Measurements from ENCODE around the gene KLHDC10. TPM values are rescaled to one million over a fixed set of nuclear protein-coding genes. Genes with fewer than 3 reads are reported as not detected.
A peak's percentile ranks its signal among the peaks of the same experiment; 100 is the strongest.

KLHDC10 gene
- total and polyA plus RNA-seq, 2 donors (not counting 3 experiments of a cell fraction or from before 2014, with no cell fraction given) = 14.9 to 31.3 TPM

DNA sequence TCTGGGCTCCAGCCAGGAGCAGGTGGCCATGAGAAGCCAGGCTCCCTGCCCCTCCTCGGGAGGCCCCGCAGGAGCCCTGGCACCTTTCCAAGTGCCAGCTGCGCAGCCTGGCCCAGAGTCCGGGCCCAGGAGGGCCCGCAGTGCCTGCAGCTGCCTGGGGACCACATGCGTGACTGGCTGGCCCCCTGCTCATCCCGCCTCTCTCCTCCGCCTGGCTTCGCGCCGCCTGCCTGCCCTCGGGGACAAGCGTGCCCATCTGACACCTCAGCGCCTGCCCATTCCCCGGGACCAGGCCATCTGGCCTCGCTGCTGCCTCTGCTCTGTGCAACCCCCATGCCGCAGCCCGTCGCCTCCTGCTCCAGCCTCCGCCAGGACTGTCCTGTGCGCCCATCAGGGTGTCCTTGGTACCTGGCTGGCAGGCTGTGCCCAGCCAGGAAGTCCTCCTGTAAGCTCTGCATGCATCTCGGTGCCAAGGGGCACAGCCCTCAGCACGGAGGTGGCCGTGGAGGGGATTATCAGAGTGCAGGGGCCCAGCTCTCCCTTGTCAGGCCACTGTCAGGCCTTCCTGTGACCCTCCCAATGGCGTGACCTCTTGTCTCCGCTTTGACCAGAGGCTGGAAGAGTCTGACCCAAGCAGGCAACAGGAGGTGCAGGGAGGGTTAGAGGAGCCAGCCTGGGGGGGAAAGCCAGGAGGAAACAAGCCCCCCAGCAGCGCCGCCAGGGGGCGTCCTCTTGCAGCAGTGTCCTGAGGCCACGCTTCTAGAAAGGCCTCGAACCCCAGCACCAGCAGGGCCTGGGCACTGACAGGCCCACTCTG, 84.4 kb downstream of the KLHDC10 start:
- BruUV-seq (replicated peaks) = no TSS peak
- Histone ChIP-seq H4K20me1 (replicated peaks; ENCODE audit: control insufficient read depth, extremely low read depth, insufficient read depth, low read length) (no peaks in the 10 kb centered on the region), H3K36me3 (ENCODE audit: control insufficient read depth in 2 of 2, extremely low read depth in 1 of 2, insufficient read depth in 2 of 2, low read length in 2 of 2) (no peaks in the 10 kb centered on the region), H3K4me3 (replicated peaks in 1 of 3; ENCODE audit: insufficient read depth in 1 of 3, low read depth in 1 of 3, low read length in 3 of 3) (no peak overlapping the region), H3K27me3 (ENCODE audit: control insufficient read depth in 2 of 2, insufficient read depth in 2 of 2, low read length in 2 of 2) (no peaks in the 10 kb centered on the region), H3K9me1 (replicated peaks; ENCODE audit: control insufficient read depth, extremely low read depth, insufficient read depth, low read length) (no peaks in the 10 kb centered on the region), H2AFZ (ENCODE audit: low read depth, low read length) (no peak overlapping the region), H3K9me3 (replicated peaks; ENCODE audit: control insufficient read depth, insufficient read depth, low read length) (no peaks in the 10 kb centered on the region), H3K9ac (replicated peaks; ENCODE audit: extremely low read depth, insufficient read depth, low read length) (no peak overlapping the region), H3K4me1 (ENCODE audit: control insufficient read depth, extremely low read depth, insufficient read depth, low read length) (no peaks in the 10 kb centered on the region), H3K4me2 (ENCODE audit: insufficient read depth, low read length) (no peak overlapping the region), H3K27ac (ENCODE audit: insufficient read depth, low read depth, low read length) (no peak overlapping the region), H3K79me2 (ENCODE audit: control insufficient read depth, insufficient read depth, low read length) (no peaks in the 10 kb centered on the region)
- intact Hi-C loops (cut with micrococcal nuclease) = no loop called here
- dilution Hi-C loops (cut with MboI; ENCODE audit: extremely low pct_ligation_motif_present, low sequenced_read_pairs) = no loop called here
- POLR2A ChIA-PET = no interaction called here
- TF ChIP-seq POLR2AphosphoS5 (IDR thresholded peaks at IDR 0.05; ENCODE audit: insufficient read depth, low read depth, low read length) = no peak
- TF ChIP-seq, protein P1, sequence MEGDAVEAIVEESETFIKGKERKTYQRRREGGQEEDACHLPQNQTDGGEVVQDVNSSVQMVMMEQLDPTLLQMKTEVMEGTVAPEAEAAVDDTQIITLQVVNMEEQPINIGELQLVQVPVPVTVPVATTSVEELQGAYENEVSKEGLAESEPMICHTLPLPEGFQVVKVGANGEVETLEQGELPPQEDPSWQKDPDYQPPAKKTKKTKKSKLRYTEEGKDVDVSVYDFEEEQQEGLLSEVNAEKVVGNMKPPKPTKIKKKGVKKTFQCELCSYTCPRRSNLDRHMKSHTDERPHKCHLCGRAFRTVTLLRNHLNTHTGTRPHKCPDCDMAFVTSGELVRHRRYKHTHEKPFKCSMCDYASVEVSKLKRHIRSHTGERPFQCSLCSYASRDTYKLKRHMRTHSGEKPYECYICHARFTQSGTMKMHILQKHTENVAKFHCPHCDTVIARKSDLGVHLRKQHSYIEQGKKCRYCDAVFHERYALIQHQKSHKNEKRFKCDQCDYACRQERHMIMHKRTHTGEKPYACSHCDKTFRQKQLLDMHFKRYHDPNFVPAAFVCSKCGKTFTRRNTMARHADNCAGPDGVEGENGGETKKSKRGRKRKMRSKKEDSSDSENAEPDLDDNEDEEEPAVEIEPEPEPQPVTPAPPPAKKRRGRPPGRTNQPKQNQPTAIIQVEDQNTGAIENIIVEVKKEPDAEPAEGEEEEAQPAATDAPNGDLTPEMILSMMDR (IDR thresholded peaks at IDR 0.05; ENCODE audit: extremely low read depth in 1 of 2, insufficient read depth in 1 of 2, low read depth in 1 of 2, low read length in 2 of 2) = peak; percentile 25 to 40
- CTCF ChIA-PET = interaction anchor here (1.1 kb wide), 1 partner anchor 567 kb away, joined by 4 read pairs; no protein-coding TSS in a partner anchor
- DNase-seq (ENCODE audit: low read depth, low spot score) = no peak
- FAIRE-seq = no peak

DNA sequence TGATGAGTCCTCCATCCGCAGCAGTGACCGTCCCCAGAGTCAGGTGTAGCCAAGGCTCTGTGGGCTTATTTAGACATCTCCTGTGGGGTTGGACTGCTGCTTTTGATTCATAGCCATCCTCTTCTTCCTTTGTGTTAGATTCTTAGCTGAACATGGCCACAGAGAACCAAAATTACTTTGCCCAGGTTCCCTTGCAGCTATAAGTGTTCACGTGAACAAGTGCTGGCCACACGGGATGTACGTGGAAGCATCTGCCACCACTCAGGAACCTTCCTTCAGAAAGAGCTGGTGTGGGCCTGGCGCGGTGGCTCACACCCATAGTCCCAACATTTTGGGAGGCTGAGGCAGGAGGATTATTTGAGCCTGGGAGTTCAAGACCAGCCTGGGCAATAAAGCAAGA, 85.8 kb downstream of the KLHDC10 start:
- Histone ChIP-seq H3K4me3 (replicated peaks in 1 of 3; ENCODE audit: insufficient read depth in 1 of 3, low read depth in 1 of 3, low read length in 3 of 3) (no peak overlapping the region), H3K36me3 (ENCODE audit: control insufficient read depth in 2 of 2, extremely low read depth in 1 of 2, insufficient read depth in 2 of 2, low read length in 2 of 2) (no peaks in the 10 kb centered on the region), H3K4me1 (ENCODE audit: control insufficient read depth, extremely low read depth, insufficient read depth, low read length) (no peaks in the 10 kb centered on the region), H3K9me3 (replicated peaks; ENCODE audit: control insufficient read depth, insufficient read depth, low read length) (no peaks in the 10 kb centered on the region), H2AFZ (ENCODE audit: low read depth, low read length) (no peak overlapping the region), H3K79me2 (ENCODE audit: control insufficient read depth, insufficient read depth, low read length) (no peaks in the 10 kb centered on the region), H3K9ac (replicated peaks; ENCODE audit: extremely low read depth, insufficient read depth, low read length) (no peak overlapping the region), H3K27ac (ENCODE audit: insufficient read depth, low read depth, low read length) (no peak overlapping the region), H3K27me3 (ENCODE audit: control insufficient read depth in 2 of 2, insufficient read depth in 2 of 2, low read length in 2 of 2) (no peaks in the 10 kb centered on the region), H3K9me1 (replicated peaks; ENCODE audit: control insufficient read depth, extremely low read depth, insufficient read depth, low read length) (no peaks in the 10 kb centered on the region), H4K20me1 (replicated peaks; ENCODE audit: control insufficient read depth, extremely low read depth, insufficient read depth, low read length) (no peaks in the 10 kb centered on the region), H3K4me2 (ENCODE audit: insufficient read depth, low read length) (no peak overlapping the region)
- ChIA-PET POLR2A (interaction anchor here (0.6 to 0.7 kb wide), 2 partner anchors 49 to 102 kb away, joined by 5 to 6 read pairs; no protein-coding TSS in a partner anchor), CTCF (interaction anchor here (1.1 kb wide), 1 partner anchor 566 kb away, joined by 4 read pairs; no protein-coding TSS in a partner anchor)
- DNase-seq (ENCODE audit: low read depth, low spot score) (no peak), FAIRE-seq (no peak)
- BruUV-seq (replicated peaks) = no TSS peak
- intact Hi-C loops (cut with micrococcal nuclease) (no loop called here), dilution Hi-C loops (cut with MboI; ENCODE audit: extremely low pct_ligation_motif_present, low sequenced_read_pairs) (no loop called here)
- TF ChIP-seq POLR2A (IDR thresholded peaks at IDR 0.05; ENCODE audit: low read depth, low read length) (no peak), JUN (IDR thresholded peaks at IDR 0.05; ENCODE audit: borderline replicate concordance, insufficient read depth, insufficient read length, low read depth) (no peak), FOS (IDR thresholded peaks at IDR 0.05; ENCODE audit: borderline replicate concordance, insufficient read depth, low read length) (no peak), EZH2 (IDR thresholded peaks at IDR 0.05; ENCODE audit: borderline replicate concordance, low read depth, low read length, severe bottlenecking) (no peak), MYC (IDR thresholded peaks at IDR 0.05; ENCODE audit: low read depth, low read length) (no peak), GATA2 (IDR thresholded peaks at IDR 0.05; ENCODE audit: insufficient read depth, insufficient read length, low read depth, low read length) (no peak)
- TF ChIP-seq, protein P1 (IDR thresholded peaks at IDR 0.05; ENCODE audit: extremely low read depth in 1 of 2, insufficient read depth in 1 of 2, low read depth in 1 of 2, low read length in 2 of 2) = no peak
- TF ChIP-seq, protein P2, sequence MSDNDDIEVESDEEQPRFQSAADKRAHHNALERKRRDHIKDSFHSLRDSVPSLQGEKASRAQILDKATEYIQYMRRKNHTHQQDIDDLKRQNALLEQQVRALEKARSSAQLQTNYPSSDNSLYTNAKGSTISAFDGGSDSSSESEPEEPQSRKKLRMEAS (IDR thresholded peaks at IDR 0.05; ENCODE audit: insufficient read depth, insufficient read length) = no peak

All from endothelial cell of umbilical vein (primary cell).